ENCODE measurements around the gene TTF2.
"Not testable (repeated sequence)": the region's sequence is repeated elsewhere in the genome, so short reads cannot be mapped to it uniquely, and the experiment has no call there.

Gene TTF2

GRCh38 chr1:117101858-117102257 is 41.7 kb downstream of the TTF2 start:
- peaks cover 20% of the 10 kb centered on the region for H3K36me3 ChIP-seq (ENCODE audit: control insufficient read depth, insufficient read depth, low read length)
- not testable (repeated sequence) for H3K4me3 ChIP-seq (ENCODE audit: insufficient read depth, low read depth, low read length, poor library complexity, severe bottlenecking); DNase-seq; H3K9me3 ChIP-seq (ENCODE audit: control insufficient read depth, low read length); H3K27ac ChIP-seq (ENCODE audit: insufficient read depth, low read length, poor library complexity, severe bottlenecking); H3K4me1 ChIP-seq (ENCODE audit: control insufficient read depth, insufficient read depth, low read length, poor library complexity, severe bottlenecking); H3K27me3 ChIP-seq (replicated peaks; ENCODE audit: control insufficient read depth, insufficient read depth, low read length, poor library complexity, severe bottlenecking)

DNA sequence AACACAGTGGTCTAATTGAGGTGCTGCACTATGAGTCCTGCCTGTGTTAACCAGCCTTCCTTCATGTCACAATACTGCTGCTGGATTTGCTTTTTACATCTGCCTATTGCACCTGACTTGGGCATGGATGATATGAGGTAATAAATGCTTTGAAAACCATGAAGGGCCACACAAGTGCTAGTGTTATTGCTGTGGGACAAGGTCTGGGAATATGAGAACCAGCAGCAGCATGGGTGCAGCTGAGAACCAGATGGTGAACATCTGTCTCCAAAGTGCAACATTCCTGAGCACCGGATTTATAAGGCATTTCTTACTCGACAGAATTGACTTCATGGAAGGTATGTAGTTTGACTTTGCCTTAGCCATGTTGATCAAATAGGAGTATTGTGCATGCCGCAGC is 44.9 kb downstream of the TTF2 start:
- H3K9me3 ChIP-seq (ENCODE audit: control insufficient read depth, low read length) = no peaks in the 10 kb centered on the region
- no peak overlapping the region for H3K27ac ChIP-seq (ENCODE audit: insufficient read depth, low read length, poor library complexity, severe bottlenecking)
- no peak overlapping the region for H3K4me3 ChIP-seq (ENCODE audit: insufficient read depth, low read depth, low read length, poor library complexity, severe bottlenecking)
- no peaks in the 10 kb centered on the region for H3K4me1 ChIP-seq (ENCODE audit: control insufficient read depth, insufficient read depth, low read length, poor library complexity, severe bottlenecking)
- H3K36me3 ChIP-seq (ENCODE audit: control insufficient read depth, insufficient read depth, low read length) = peaks cover 9% of the 10 kb centered on the region
- no peaks in the 10 kb centered on the region for H3K27me3 ChIP-seq (replicated peaks; ENCODE audit: control insufficient read depth, insufficient read depth, low read length, poor library complexity, severe bottlenecking)
- no peak for DNase-seq

DNA sequence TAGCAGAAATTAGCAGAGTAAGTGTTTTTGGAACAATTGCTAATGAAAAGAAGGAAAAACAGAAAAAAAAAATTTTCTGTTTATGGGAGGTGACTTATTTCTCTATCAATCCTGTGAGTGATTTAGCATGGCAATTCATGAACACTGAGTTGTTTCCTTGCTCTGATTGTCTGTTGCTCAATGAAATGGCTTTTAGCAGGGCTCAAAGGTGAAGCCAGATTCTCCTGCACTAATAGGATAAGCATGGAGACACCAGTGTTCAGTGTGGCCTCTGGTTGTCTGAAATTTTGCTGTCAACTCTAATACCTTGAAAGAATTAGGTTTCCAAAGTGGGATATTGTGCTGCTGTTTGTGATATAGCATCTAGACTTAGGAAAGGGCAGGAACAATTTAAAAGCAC is 45.6 kb downstream of the TTF2 start:
- Histone ChIP-seq H3K27me3 (replicated peaks; ENCODE audit: control insufficient read depth, insufficient read depth, low read length, poor library complexity, severe bottlenecking) (no peaks in the 10 kb centered on the region), H3K9me3 (ENCODE audit: control insufficient read depth, low read length) (no peaks in the 10 kb centered on the region), H3K27ac (ENCODE audit: insufficient read depth, low read length, poor library complexity, severe bottlenecking) (no peak overlapping the region), H3K4me3 (ENCODE audit: insufficient read depth, low read depth, low read length, poor library complexity, severe bottlenecking) (no peak overlapping the region), H3K4me1 (ENCODE audit: control insufficient read depth, insufficient read depth, low read length, poor library complexity, severe bottlenecking) (no peaks in the 10 kb centered on the region), H3K36me3 (ENCODE audit: control insufficient read depth, insufficient read depth, low read length) (peaks cover 2% of the 10 kb centered on the region)
- DNase-seq = no peak

- Histone ChIP-seq H3K36me3 (ENCODE audit: control insufficient read depth, insufficient read depth, low read length) (no peaks in the 10 kb centered on the region), H3K9me3 (ENCODE audit: control insufficient read depth, low read length) (no peaks in the 10 kb centered on the region), H3K4me3 (ENCODE audit: insufficient read depth, low read depth, low read length, poor library complexity, severe bottlenecking) (no peak overlapping the region), H3K27ac (ENCODE audit: insufficient read depth, low read length, poor library complexity, severe bottlenecking) (no peak overlapping the region), H3K4me1 (ENCODE audit: control insufficient read depth, insufficient read depth, low read length, poor library complexity, severe bottlenecking) (no peaks in the 10 kb centered on the region), H3K27me3 (replicated peaks; ENCODE audit: control insufficient read depth, insufficient read depth, low read length, poor library complexity, severe bottlenecking) (no peaks in the 10 kb centered on the region)
- DNase-seq = no peak
These were observed 46.4 kb downstream of the TTF2 start for GRCh38 chr1:117106478-117106877.

GRCh38 chr1:117107364-117107763 is 47.2 kb downstream of the TTF2 start:
- Histone ChIP-seq H3K4me3 (ENCODE audit: insufficient read depth, low read depth, low read length, poor library complexity, severe bottlenecking) (no peak overlapping the region), H3K9me3 (ENCODE audit: control insufficient read depth, low read length) (no peaks in the 10 kb centered on the region), H3K27me3 (replicated peaks; ENCODE audit: control insufficient read depth, insufficient read depth, low read length, poor library complexity, severe bottlenecking) (no peaks in the 10 kb centered on the region), H3K4me1 (ENCODE audit: control insufficient read depth, insufficient read depth, low read length, poor library complexity, severe bottlenecking) (no peaks in the 10 kb centered on the region), H3K27ac (ENCODE audit: insufficient read depth, low read length, poor library complexity, severe bottlenecking) (no peak overlapping the region), H3K36me3 (ENCODE audit: control insufficient read depth, insufficient read depth, low read length) (no peaks in the 10 kb centered on the region)
- no peak for DNase-seq

GRCh38 chr1:117110774-117111173 is 50.6 kb downstream of the TTF2 start:
- Histone ChIP-seq H3K4me3 (ENCODE audit: insufficient read depth, low read depth, low read length, poor library complexity, severe bottlenecking) (no peak overlapping the region), H3K9me3 (ENCODE audit: control insufficient read depth, low read length) (no peaks in the 10 kb centered on the region), H3K27me3 (replicated peaks; ENCODE audit: control insufficient read depth, insufficient read depth, low read length, poor library complexity, severe bottlenecking) (no peaks in the 10 kb centered on the region), H3K36me3 (ENCODE audit: control insufficient read depth, insufficient read depth, low read length) (no peaks in the 10 kb centered on the region), H3K27ac (ENCODE audit: insufficient read depth, low read length, poor library complexity, severe bottlenecking) (no peak overlapping the region), H3K4me1 (ENCODE audit: control insufficient read depth, insufficient read depth, low read length, poor library complexity, severe bottlenecking) (no peaks in the 10 kb centered on the region)
- no peak for DNase-seq

- Histone ChIP-seq H3K9me3 (ENCODE audit: control insufficient read depth, low read length) (no peaks in the 10 kb centered on the region), H3K4me3 (ENCODE audit: insufficient read depth, low read depth, low read length, poor library complexity, severe bottlenecking) (no peak overlapping the region), H3K36me3 (ENCODE audit: control insufficient read depth, insufficient read depth, low read length) (no peaks in the 10 kb centered on the region), H3K4me1 (ENCODE audit: control insufficient read depth, insufficient read depth, low read length, poor library complexity, severe bottlenecking) (no peaks in the 10 kb centered on the region), H3K27me3 (replicated peaks; ENCODE audit: control insufficient read depth, insufficient read depth, low read length, poor library complexity, severe bottlenecking) (no peaks in the 10 kb centered on the region), H3K27ac (ENCODE audit: insufficient read depth, low read length, poor library complexity, severe bottlenecking) (no peak overlapping the region)
- no peak for DNase-seq
These were observed 52.1 kb downstream of the TTF2 start for GRCh38 chr1:117112047-117112717.

- Histone ChIP-seq H3K4me3 (ENCODE audit: insufficient read depth, low read depth, low read length, poor library complexity, severe bottlenecking) (no peak overlapping the region), H3K4me1 (ENCODE audit: control insufficient read depth, insufficient read depth, low read length, poor library complexity, severe bottlenecking) (no peaks in the 10 kb centered on the region), H3K27ac (ENCODE audit: insufficient read depth, low read length, poor library complexity, severe bottlenecking) (no peak overlapping the region), H3K36me3 (ENCODE audit: control insufficient read depth, insufficient read depth, low read length) (no peaks in the 10 kb centered on the region), H3K27me3 (replicated peaks; ENCODE audit: control insufficient read depth, insufficient read depth, low read length, poor library complexity, severe bottlenecking) (no peaks in the 10 kb centered on the region), H3K9me3 (ENCODE audit: control insufficient read depth, low read length) (no peaks in the 10 kb centered on the region)
- no peak for DNase-seq
These were observed 53.1 kb downstream of the TTF2 start for GRCh38 chr1:117113199-117113598.

- Histone ChIP-seq H3K9me3 (ENCODE audit: control insufficient read depth, low read length) (no peaks in the 10 kb centered on the region), H3K27me3 (replicated peaks; ENCODE audit: control insufficient read depth, insufficient read depth, low read length, poor library complexity, severe bottlenecking) (no peaks in the 10 kb centered on the region), H3K4me3 (ENCODE audit: insufficient read depth, low read depth, low read length, poor library complexity, severe bottlenecking) (no peak overlapping the region), H3K27ac (ENCODE audit: insufficient read depth, low read length, poor library complexity, severe bottlenecking) (no peak overlapping the region), H3K4me1 (ENCODE audit: control insufficient read depth, insufficient read depth, low read length, poor library complexity, severe bottlenecking) (no peaks in the 10 kb centered on the region), H3K36me3 (ENCODE audit: control insufficient read depth, insufficient read depth, low read length) (no peaks in the 10 kb centered on the region)
- DNase-seq = no peak
These were observed 54.8 kb downstream of the TTF2 start for GRCh38 chr1:117114877-117115276.

- Histone ChIP-seq H3K27me3 (replicated peaks; ENCODE audit: control insufficient read depth, insufficient read depth, low read length, poor library complexity, severe bottlenecking) (no peaks in the 10 kb centered on the region), H3K9me3 (ENCODE audit: control insufficient read depth, low read length) (no peaks in the 10 kb centered on the region), H3K4me3 (ENCODE audit: insufficient read depth, low read depth, low read length, poor library complexity, severe bottlenecking) (no peak overlapping the region), H3K36me3 (ENCODE audit: control insufficient read depth, insufficient read depth, low read length) (no peaks in the 10 kb centered on the region), H3K4me1 (ENCODE audit: control insufficient read depth, insufficient read depth, low read length, poor library complexity, severe bottlenecking) (no peaks in the 10 kb centered on the region), H3K27ac (ENCODE audit: insufficient read depth, low read length, poor library complexity, severe bottlenecking) (no peak overlapping the region)
- DNase-seq = no peak
These were observed 56.1 kb downstream of the TTF2 start for GRCh38 chr1:117116090-117116783.

Measured in effector memory CD4-positive, alpha-beta T cell (primary cell).